Measurements from ENCODE around the gene NYNRIN. TPM values are rescaled to one million over a fixed set of nuclear protein-coding genes. Genes with fewer than 3 reads are reported as not detected.

NYNRIN gene
- total and polyA plus RNA-seq, 2 of the 4 experiments (the other 2 are of a cell fraction), result 2.2 to 5.4 TPM

- no peak overlapping the region for H3K4me2 ChIP-seq (ENCODE audit: low read depth, low read length)
- no peak overlapping the region for H3K4me3 ChIP-seq (ENCODE audit: insufficient read depth, low read depth, low read length)
- H3K9me3 ChIP-seq (ENCODE audit: control insufficient read depth, insufficient read depth, low read length), result no peaks in the 10 kb centered on the region
- H2BK5ac ChIP-seq (ENCODE audit: low read depth, low read length, poor library complexity, severe bottlenecking), result no peak overlapping the region
- H3K27ac ChIP-seq (ENCODE audit: insufficient read depth, low read length), result no peak overlapping the region
- H3K4me1 ChIP-seq (ENCODE audit: control insufficient read depth, insufficient read depth, low read length), result peaks cover 5% of the 10 kb centered on the region
- no TSS peak for BruUV-seq (replicated peaks)
- TF ChIP-seq ELK1 (IDR thresholded peaks at IDR 0.05; ENCODE audit: borderline replicate concordance, low read depth, low read length) (no peak), MXI1 (IDR thresholded peaks at IDR 0.05; ENCODE audit: borderline replicate concordance, low read depth, low read length) (no peak), SMC3 (IDR thresholded peaks at IDR 0.05; ENCODE audit: low read depth, low read length) (no peak), CTCF (conservative IDR thresholded peaks at IDR 0.05; ENCODE audit: low read depth, low read length) (no peak), RCOR1 (IDR thresholded peaks at IDR 0.05; ENCODE audit: insufficient replicate concordance, low read length) (no peak)
- H3K4ac ChIP-seq (ENCODE audit: low read depth, low read length), result no peak overlapping the region
- no peak overlapping the region for H2AK5ac ChIP-seq (ENCODE audit: low read depth, low read length)
- H4K20me1 ChIP-seq (ENCODE audit: insufficient read depth, low read length), result no peaks in the 10 kb centered on the region
- H3K56ac ChIP-seq (ENCODE audit: extremely low read depth, insufficient read depth, low read length), result no peak overlapping the region
- DNase-seq (no peak), ATAC-seq (ENCODE audit: low read depth) (no peak)
- no peak overlapping the region for H2BK120ac ChIP-seq (ENCODE audit: low read depth, low read length)
- H3K27me3 ChIP-seq (ENCODE audit: control insufficient read depth, insufficient read depth, low read length), result peaks cover 10% of the 10 kb centered on the region
- intact Hi-C loops (cut with micrococcal nuclease) (no loop called here), in situ Hi-C loops (cut with MboI; ENCODE audit: low sequenced_read_pairs) (no loop called here), dilution Hi-C loops (cut with HindIII; ENCODE audit: low sequenced_read_pairs, unreplicated experiment) (no loop called here)
- no peak overlapping the region for H2BK15ac ChIP-seq (ENCODE audit: low read depth, low read length)
- 0 out of 2 replicates have a peak overlapping the region, but pooled peaks have one; percentile 17 for H3K23ac ChIP-seq (ENCODE audit: low read depth, low read length)
- no peaks in the 10 kb centered on the region for H3K79me1 ChIP-seq (ENCODE audit: low read depth in 1 of 2, low read length in 2 of 2)
- no peak overlapping the region for H2AK9ac ChIP-seq (replicated peaks; ENCODE audit: low read depth, low read length, poor library complexity)
- WGBS, 2 experiments (ENCODE audit: extremely low coverage in 2 of 2, insufficient read length in 1 of 2), result no CpG with 5 or more reads among the region's 4 CpGs
- no peak overlapping the region for H3K9ac ChIP-seq (ENCODE audit: low read depth, low read length)
- H2AFZ ChIP-seq (replicated peaks; ENCODE audit: low read length, poor library complexity), result no peak overlapping the region
- H3K18ac ChIP-seq (ENCODE audit: low read depth, low read length), result no peak overlapping the region
- no peak overlapping the region for H3K14ac ChIP-seq (replicated peaks; ENCODE audit: low read depth, low read length)
- no peak overlapping the region for H4K91ac ChIP-seq (ENCODE audit: insufficient read depth, low read depth, low read length)
- POLR2A ChIA-PET (ENCODE audit: unreplicated experiment), result no interaction called here
- H3K9me1 ChIP-seq (ENCODE audit: insufficient read depth, low read length), result peaks cover 3% of the 10 kb centered on the region; the same call in 1 of the 2 replicates
- H4K5ac ChIP-seq (ENCODE audit: low read depth, low read length), result no peak overlapping the region
- CTCF ChIA-PET, result interaction anchor here (0.7 kb wide), 1 partner anchor 171 kb away, joined by 4 read pairs; no protein-coding TSS in a partner anchor
- H3K36me3 ChIP-seq (ENCODE audit: control insufficient read depth, insufficient read depth, low read length), result no peaks in the 10 kb centered on the region
- no peak overlapping the region for H2BK20ac ChIP-seq (ENCODE audit: low read depth, low read length)
- no peak overlapping the region for H4K8ac ChIP-seq (ENCODE audit: low read depth in 2 of 2, low read length in 2 of 2)
Measured at GRCh38 chr14:24385524-24385923, 13.3 kb upstream of the NYNRIN start.

All from IMR-90 (cell line).